Measurements from ENCODE around the gene PARVB.

The PARVB gene, protein sequence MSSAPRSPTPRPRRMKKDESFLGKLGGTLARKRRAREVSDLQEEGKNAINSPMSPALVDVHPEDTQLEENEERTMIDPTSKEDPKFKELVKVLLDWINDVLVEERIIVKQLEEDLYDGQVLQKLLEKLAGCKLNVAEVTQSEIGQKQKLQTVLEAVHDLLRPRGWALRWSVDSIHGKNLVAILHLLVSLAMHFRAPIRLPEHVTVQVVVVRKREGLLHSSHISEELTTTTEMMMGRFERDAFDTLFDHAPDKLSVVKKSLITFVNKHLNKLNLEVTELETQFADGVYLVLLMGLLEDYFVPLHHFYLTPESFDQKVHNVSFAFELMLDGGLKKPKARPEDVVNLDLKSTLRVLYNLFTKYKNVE

GRCh38 chr22:44024288-44024921 is at the start of gene PARVB:
Gene PARVB (plus strand): TSS chr22:44024302. CDS start chr22:44024340, 38 bp downstream.
- TF ChIP-seq, protein P1, sequence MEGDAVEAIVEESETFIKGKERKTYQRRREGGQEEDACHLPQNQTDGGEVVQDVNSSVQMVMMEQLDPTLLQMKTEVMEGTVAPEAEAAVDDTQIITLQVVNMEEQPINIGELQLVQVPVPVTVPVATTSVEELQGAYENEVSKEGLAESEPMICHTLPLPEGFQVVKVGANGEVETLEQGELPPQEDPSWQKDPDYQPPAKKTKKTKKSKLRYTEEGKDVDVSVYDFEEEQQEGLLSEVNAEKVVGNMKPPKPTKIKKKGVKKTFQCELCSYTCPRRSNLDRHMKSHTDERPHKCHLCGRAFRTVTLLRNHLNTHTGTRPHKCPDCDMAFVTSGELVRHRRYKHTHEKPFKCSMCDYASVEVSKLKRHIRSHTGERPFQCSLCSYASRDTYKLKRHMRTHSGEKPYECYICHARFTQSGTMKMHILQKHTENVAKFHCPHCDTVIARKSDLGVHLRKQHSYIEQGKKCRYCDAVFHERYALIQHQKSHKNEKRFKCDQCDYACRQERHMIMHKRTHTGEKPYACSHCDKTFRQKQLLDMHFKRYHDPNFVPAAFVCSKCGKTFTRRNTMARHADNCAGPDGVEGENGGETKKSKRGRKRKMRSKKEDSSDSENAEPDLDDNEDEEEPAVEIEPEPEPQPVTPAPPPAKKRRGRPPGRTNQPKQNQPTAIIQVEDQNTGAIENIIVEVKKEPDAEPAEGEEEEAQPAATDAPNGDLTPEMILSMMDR (IDR thresholded peaks at IDR 0.05), result no peak

- TF ChIP-seq, protein P1 (IDR thresholded peaks at IDR 0.05), result no peak
Observed at GRCh38 chr22:43975041-43975440, 49.1 kb upstream of the PARVB start.

DNA sequence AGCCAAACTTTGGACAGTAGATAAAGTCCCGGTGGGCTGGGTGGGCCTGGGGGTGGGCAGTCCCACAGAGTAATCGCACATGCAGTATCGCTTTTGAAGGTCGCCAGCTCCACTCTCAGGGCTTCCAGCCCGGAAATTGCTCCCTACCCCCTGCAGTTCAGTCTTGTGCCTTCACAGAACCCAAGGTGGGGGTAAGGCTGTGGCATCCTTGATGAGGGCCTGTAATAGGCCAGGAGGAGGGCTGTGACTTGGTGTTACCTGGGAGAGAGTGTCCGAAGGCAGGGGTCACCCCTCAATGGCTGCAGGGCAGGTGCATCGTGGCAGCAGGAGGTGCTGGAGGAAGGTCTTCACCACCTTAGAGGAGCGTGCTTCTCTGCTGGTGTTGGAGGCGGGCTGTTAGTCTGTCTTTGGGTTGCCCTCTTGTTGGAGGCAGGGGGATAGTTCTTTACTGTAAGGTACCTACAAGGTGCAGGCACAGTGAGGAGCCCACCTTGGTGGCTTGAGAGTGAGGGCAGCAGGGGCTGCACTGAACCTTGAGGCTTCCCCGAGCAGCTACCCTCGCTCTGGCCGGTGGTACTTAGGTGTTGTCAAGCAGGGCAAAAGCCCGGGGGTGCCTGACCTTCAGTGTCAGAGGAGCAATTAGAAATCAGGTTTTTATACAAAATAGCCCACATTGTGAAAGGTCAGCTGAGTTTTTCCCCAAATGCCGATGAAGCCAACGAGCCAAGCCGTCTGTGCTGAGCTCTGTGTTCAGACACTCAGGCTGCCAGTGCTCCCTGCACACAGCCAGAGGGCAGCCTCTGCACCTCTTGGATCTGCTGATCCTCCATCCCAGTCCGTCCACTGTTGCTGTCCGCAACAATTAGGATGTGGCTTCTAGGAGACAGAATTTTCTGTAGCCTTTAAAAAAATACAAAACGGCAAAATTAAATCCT is 47.0 kb upstream of the PARVB start:
- TF ChIP-seq, protein P1 (IDR thresholded peaks at IDR 0.05), result no peak

- TF ChIP-seq, protein P1 (IDR thresholded peaks at IDR 0.05), result no peak
Observed at GRCh38 chr22:43978558-43978957, 45.5 kb upstream of the PARVB start.

- TF ChIP-seq, protein P1 (IDR thresholded peaks at IDR 0.05), result no peak
Observed at GRCh38 chr22:43980579-43980978, 43.5 kb upstream of the PARVB start.

- TF ChIP-seq, protein P1 (IDR thresholded peaks at IDR 0.05), result no peak
Observed at GRCh38 chr22:43980996-43981395, 43.1 kb upstream of the PARVB start.

GRCh38 chr22:43983808-43984207 is 40.3 kb upstream of the PARVB start:
- TF ChIP-seq, protein P1 (IDR thresholded peaks at IDR 0.05), result no peak
